GM12864 (cell line): ENCODE results near the gene NTRK3.

Source experiments
- DNase-seq: peaks from one replicate; pipeline ENCODE4 v3.0.0-alpha.2; 2011; ENCODE audit warnings: low read depth
- H3K4me3 ChIP-seq: 2 replicates; pipeline ENCODE4 v1.5.1; 2011; ENCODE audit warnings: mild to moderate bottlenecking, low read depth, low read length, control low read depth
- CTCF ChIP-seq: IDR thresholded peaks from 2 replicates; pipeline ENCODE4 v1.5.1; 2011; ENCODE audit warnings: low read depth, mild to moderate bottlenecking, moderate library complexity, low read length, control low read depth, inconsistent platforms; ENCODE audit errors: missing control alignments

NTRK3 gene

GRCh38 chr15:87976552-87976951, 280.0 kb downstream of the NTRK3 start:
- TF ChIP-seq CTCF: no peak
- H3K4me3 ChIP-seq: no peak overlapping the region
- DNase-seq: no peak

- TF ChIP-seq CTCF: no peak
- H3K4me3 ChIP-seq: no peak overlapping the region
- no peak for DNase-seq
These were observed 282.9 kb downstream of the NTRK3 start for GRCh38 chr15:87973501-87974215.

GRCh38 chr15:87971076-87971475, 285.5 kb downstream of the NTRK3 start:
- no peak for DNase-seq
- TF ChIP-seq CTCF: no peak
- H3K4me3 ChIP-seq: no peak overlapping the region

- no peak overlapping the region for H3K4me3 ChIP-seq
These were observed 288.6 kb downstream of the NTRK3 start for GRCh38 chr15:87967951-87968350.

GRCh38 chr15:87965304-87965703, 291.2 kb downstream of the NTRK3 start:
- no peak for DNase-seq
- no peak overlapping the region for H3K4me3 ChIP-seq
- no peak for TF ChIP-seq CTCF

More at GRCh38 chr15:87967951-87968350, 288.6 kb downstream of the NTRK3 start:
- DNase-seq: no peak
- no peak for TF ChIP-seq CTCF

GRCh38 chr15:87962428-87962827, 294.1 kb downstream of the NTRK3 start:
- TF ChIP-seq CTCF: no peak
- no peak overlapping the region for H3K4me3 ChIP-seq
- no peak for DNase-seq

GRCh38 chr15:87961851-87962420, 294.6 kb downstream of the NTRK3 start:
- no peak for DNase-seq
- TF ChIP-seq CTCF: no peak
- H3K4me3 ChIP-seq: no peak overlapping the region
